ENCODE data around the gene GABRD.

The GABRD gene

GRCh38 chr1:2060072-2060471 is 40.9 kb downstream of the GABRD start:
- POLR2A ChIA-PET, result no interaction called here
- CTCF ChIA-PET, result no interaction called here
- Histone ChIP-seq H3K4me1 (ENCODE audit: control extremely low read depth in 1 of 4, control insufficient read depth in 4 of 4, insufficient read depth in 4 of 4, low read length in 3 of 4) (no peaks in the 10 kb centered on the region), H3K27me3 (replicated peaks in 2 of 5; ENCODE audit: control insufficient read depth in 4 of 5, insufficient read depth in 5 of 5, low read length in 4 of 5) (no peaks in the 10 kb centered on the region), H3K36me3 (ENCODE audit: control insufficient read depth in 4 of 4, insufficient read depth in 4 of 4, low read length in 3 of 4) (peaks cover 0 to 61% (median 13%) of the 10 kb centered on the region in 4 experiments), H3K4me3 (ENCODE audit: control insufficient read depth in 1 of 7, extremely low read depth in 1 of 7, insufficient read depth in 4 of 7, low read depth in 2 of 7, low read length in 6 of 7) (no peak overlapping the region), H3K27ac (ENCODE audit: insufficient read depth in 1 of 2, low read depth in 1 of 2, low read length in 2 of 2, poor library complexity in 1 of 2, severe bottlenecking in 2 of 2) (no peak overlapping the region), H3K9me3 (ENCODE audit: control extremely low read depth in 1 of 5, control insufficient read depth in 4 of 5, insufficient read depth in 2 of 5, low read depth in 1 of 5, low read length in 4 of 5) (peaks cover 0 to 8% (median 5%) of the 10 kb centered on the region in 5 experiments)
- WGBS (ENCODE audit: insufficient coverage), result 97% methylated on average over 14 of the region's 15 CpGs
- no peak for DNase-seq

- WGBS (ENCODE audit: insufficient coverage), result 97% methylated on average over 18 of the region's 23 CpGs
- ChIA-PET POLR2A (no interaction called here), CTCF (no interaction called here)
- Histone ChIP-seq H3K4me3 (ENCODE audit: control insufficient read depth in 1 of 7, extremely low read depth in 1 of 7, insufficient read depth in 4 of 7, low read depth in 2 of 7, low read length in 6 of 7) (no peak overlapping the region), H3K27me3 (replicated peaks in 2 of 5; ENCODE audit: control insufficient read depth in 4 of 5, insufficient read depth in 5 of 5, low read length in 4 of 5) (no peaks in the 10 kb centered on the region), H3K4me1 (ENCODE audit: control extremely low read depth in 1 of 4, control insufficient read depth in 4 of 4, insufficient read depth in 4 of 4, low read length in 3 of 4) (no peaks in the 10 kb centered on the region), H3K27ac (ENCODE audit: insufficient read depth in 1 of 2, low read depth in 1 of 2, low read length in 2 of 2, poor library complexity in 1 of 2, severe bottlenecking in 2 of 2) (no peak overlapping the region), H3K9me3 (ENCODE audit: control extremely low read depth in 1 of 5, control insufficient read depth in 4 of 5, insufficient read depth in 2 of 5, low read depth in 1 of 5, low read length in 4 of 5) (peaks cover 1 to 10% (median 5%) of the 10 kb centered on the region in 5 experiments), H3K36me3 (ENCODE audit: control insufficient read depth in 4 of 4, insufficient read depth in 4 of 4, low read length in 3 of 4) (peaks cover 0 to 60% (median 13%) of the 10 kb centered on the region in 4 experiments)
- DNase-seq, result no peak
Observed at GRCh38 chr1:2060535-2060934, 41.4 kb downstream of the GABRD start.

GRCh38 chr1:2061065-2061778 is 42.1 kb downstream of the GABRD start:
- peaks cover 1 to 10% (median 5%) of the 10 kb centered on the region in 5 experiments for H3K9me3 ChIP-seq (ENCODE audit: control extremely low read depth in 1 of 5, control insufficient read depth in 4 of 5, insufficient read depth in 2 of 5, low read depth in 1 of 5, low read length in 4 of 5)
- POLR2A ChIA-PET, result interaction anchor here (0.8 kb wide), 1 partner anchor 131 kb away, joined by 3 read pairs; no protein-coding TSS in a partner anchor
- no peak for DNase-seq
- 96% methylated on average over 27 of the region's 28 CpGs for WGBS (ENCODE audit: insufficient coverage)
- no peak overlapping the region for H3K27ac ChIP-seq (ENCODE audit: insufficient read depth in 1 of 2, low read depth in 1 of 2, low read length in 2 of 2, poor library complexity in 1 of 2, severe bottlenecking in 2 of 2)
- no peak overlapping the region for H3K4me3 ChIP-seq (ENCODE audit: control insufficient read depth in 1 of 7, extremely low read depth in 1 of 7, insufficient read depth in 4 of 7, low read depth in 2 of 7, low read length in 6 of 7)
- H3K36me3 ChIP-seq (ENCODE audit: control insufficient read depth in 4 of 4, insufficient read depth in 4 of 4, low read length in 3 of 4), result peaks cover 0 to 53% (median 10%) of the 10 kb centered on the region in 4 experiments
- H3K27me3 ChIP-seq (replicated peaks in 2 of 5; ENCODE audit: control insufficient read depth in 4 of 5, insufficient read depth in 5 of 5, low read length in 4 of 5), result no peaks in the 10 kb centered on the region
- no peaks in the 10 kb centered on the region for H3K4me1 ChIP-seq (ENCODE audit: control extremely low read depth in 1 of 4, control insufficient read depth in 4 of 4, insufficient read depth in 4 of 4, low read length in 3 of 4)
- CTCF ChIA-PET, result no interaction called here

GRCh38 chr1:2065699-2066098 is 46.6 kb downstream of the GABRD start:
- no peaks in the 10 kb centered on the region for H3K4me1 ChIP-seq (ENCODE audit: control extremely low read depth in 1 of 4, control insufficient read depth in 4 of 4, insufficient read depth in 4 of 4, low read length in 3 of 4)
- no peaks in the 10 kb centered on the region for H3K27me3 ChIP-seq (replicated peaks in 2 of 5; ENCODE audit: control insufficient read depth in 4 of 5, insufficient read depth in 5 of 5, low read length in 4 of 5)
- ChIA-PET POLR2A (no interaction called here), CTCF (no interaction called here)
- H3K36me3 ChIP-seq (ENCODE audit: control insufficient read depth in 4 of 4, insufficient read depth in 4 of 4, low read length in 3 of 4), result peaks cover 0 to 42% (median 6%) of the 10 kb centered on the region in 4 experiments
- no CpG with 5 or more reads among the region's 4 CpGs for WGBS (ENCODE audit: insufficient coverage)
- H3K4me3 ChIP-seq (ENCODE audit: control insufficient read depth in 1 of 7, extremely low read depth in 1 of 7, insufficient read depth in 4 of 7, low read depth in 2 of 7, low read length in 6 of 7), result no peak overlapping the region
- DNase-seq, result no peak
- H3K9me3 ChIP-seq (ENCODE audit: control extremely low read depth in 1 of 5, control insufficient read depth in 4 of 5, insufficient read depth in 2 of 5, low read depth in 1 of 5, low read length in 4 of 5), result peaks cover 1 to 10% (median 5%) of the 10 kb centered on the region in 5 experiments
- no peak overlapping the region for H3K27ac ChIP-seq (ENCODE audit: insufficient read depth in 1 of 2, low read depth in 1 of 2, low read length in 2 of 2, poor library complexity in 1 of 2, severe bottlenecking in 2 of 2)

GRCh38 chr1:2067393-2067792 is 48.2 kb downstream of the GABRD start:
- ChIA-PET CTCF (no interaction called here), POLR2A (no interaction called here)
- H3K27me3 ChIP-seq (replicated peaks in 2 of 5; ENCODE audit: control insufficient read depth in 4 of 5, insufficient read depth in 5 of 5, low read length in 4 of 5), result no peaks in the 10 kb centered on the region
- H3K4me3 ChIP-seq (ENCODE audit: control insufficient read depth in 1 of 7, extremely low read depth in 1 of 7, insufficient read depth in 4 of 7, low read depth in 2 of 7, low read length in 6 of 7), result no peak overlapping the region
- H3K36me3 ChIP-seq (ENCODE audit: control insufficient read depth in 4 of 4, insufficient read depth in 4 of 4, low read length in 3 of 4), result peaks cover 0 to 26% (median 6%) of the 10 kb centered on the region in 4 experiments
- over 99% methylated on average over 14 of the region's 21 CpGs for WGBS (ENCODE audit: insufficient coverage)
- no peak overlapping the region for H3K27ac ChIP-seq (ENCODE audit: insufficient read depth in 1 of 2, low read depth in 1 of 2, low read length in 2 of 2, poor library complexity in 1 of 2, severe bottlenecking in 2 of 2)
- H3K9me3 ChIP-seq (ENCODE audit: control extremely low read depth in 1 of 5, control insufficient read depth in 4 of 5, insufficient read depth in 2 of 5, low read depth in 1 of 5, low read length in 4 of 5), result peaks cover 1 to 10% (median 5%) of the 10 kb centered on the region in 5 experiments
- DNase-seq, result no peak
- H3K4me1 ChIP-seq (ENCODE audit: control extremely low read depth in 1 of 4, control insufficient read depth in 4 of 4, insufficient read depth in 4 of 4, low read length in 3 of 4), result no peaks in the 10 kb centered on the region

- DNase-seq, result no peak
- peaks cover 0 to 25% (median 6%) of the 10 kb centered on the region in 4 experiments for H3K36me3 ChIP-seq (ENCODE audit: control insufficient read depth in 4 of 4, insufficient read depth in 4 of 4, low read length in 3 of 4)
- 98% methylated on average over 10 of the region's 17 CpGs for WGBS (ENCODE audit: insufficient coverage)
- POLR2A ChIA-PET, result no interaction called here
- H3K27me3 ChIP-seq (replicated peaks in 2 of 5; ENCODE audit: control insufficient read depth in 4 of 5, insufficient read depth in 5 of 5, low read length in 4 of 5), result no peaks in the 10 kb centered on the region
- H3K4me1 ChIP-seq (ENCODE audit: control extremely low read depth in 1 of 4, control insufficient read depth in 4 of 4, insufficient read depth in 4 of 4, low read length in 3 of 4), result no peaks in the 10 kb centered on the region
- H3K27ac ChIP-seq (ENCODE audit: insufficient read depth in 1 of 2, low read depth in 1 of 2, low read length in 2 of 2, poor library complexity in 1 of 2, severe bottlenecking in 2 of 2), result no peak overlapping the region
- H3K4me3 ChIP-seq (ENCODE audit: control insufficient read depth in 1 of 7, extremely low read depth in 1 of 7, insufficient read depth in 4 of 7, low read depth in 2 of 7, low read length in 6 of 7), result no peak overlapping the region
- CTCF ChIA-PET, result no interaction called here
- H3K9me3 ChIP-seq (ENCODE audit: control extremely low read depth in 1 of 5, control insufficient read depth in 4 of 5, insufficient read depth in 2 of 5, low read depth in 1 of 5, low read length in 4 of 5), result peaks cover 1 to 10% (median 5%) of the 10 kb centered on the region in 5 experiments
Observed at GRCh38 chr1:2067981-2068380, 48.8 kb downstream of the GABRD start.

GRCh38 chr1:2068951-2069350 is 49.8 kb downstream of the GABRD start:
- ChIA-PET CTCF (no interaction called here), POLR2A (no interaction called here)
- Histone ChIP-seq H3K9me3 (ENCODE audit: control extremely low read depth in 1 of 5, control insufficient read depth in 4 of 5, insufficient read depth in 2 of 5, low read depth in 1 of 5, low read length in 4 of 5) (peaks cover 1 to 10% (median 5%) of the 10 kb centered on the region in 5 experiments), H3K4me1 (ENCODE audit: control extremely low read depth in 1 of 4, control insufficient read depth in 4 of 4, insufficient read depth in 4 of 4, low read length in 3 of 4) (no peaks in the 10 kb centered on the region), H3K27me3 (replicated peaks in 2 of 5; ENCODE audit: control insufficient read depth in 4 of 5, insufficient read depth in 5 of 5, low read length in 4 of 5) (no peaks in the 10 kb centered on the region), H3K36me3 (ENCODE audit: control insufficient read depth in 4 of 4, insufficient read depth in 4 of 4, low read length in 3 of 4) (peaks cover 0 to 28% (median 4%) of the 10 kb centered on the region in 4 experiments), H3K4me3 (ENCODE audit: control insufficient read depth in 1 of 7, extremely low read depth in 1 of 7, insufficient read depth in 4 of 7, low read depth in 2 of 7, low read length in 6 of 7) (no peak overlapping the region), H3K27ac (ENCODE audit: insufficient read depth in 1 of 2, low read depth in 1 of 2, low read length in 2 of 2, poor library complexity in 1 of 2, severe bottlenecking in 2 of 2) (no peak overlapping the region)
- no peak for DNase-seq
- WGBS (ENCODE audit: insufficient coverage), result 97% methylated on average over 17 of the region's 19 CpGs
